CD4-positive, alpha-beta T cell treated with Interferon gamma for 1 hour (primary cell): ENCODE results near the gene MFAP3.
A peak's percentile ranks its signal among the peaks of the same experiment; 100 is the strongest.
"Not testable (repeated sequence)": the region's sequence is repeated elsewhere in the genome, so short reads cannot be mapped to it uniquely, and the experiment has no call there.

ENCODE experiments used
- DNase-seq: peaks from one replicate; pipeline ENCODE4 v3.0.0-alpha.2; 2020

Gene MFAP3

DNA sequence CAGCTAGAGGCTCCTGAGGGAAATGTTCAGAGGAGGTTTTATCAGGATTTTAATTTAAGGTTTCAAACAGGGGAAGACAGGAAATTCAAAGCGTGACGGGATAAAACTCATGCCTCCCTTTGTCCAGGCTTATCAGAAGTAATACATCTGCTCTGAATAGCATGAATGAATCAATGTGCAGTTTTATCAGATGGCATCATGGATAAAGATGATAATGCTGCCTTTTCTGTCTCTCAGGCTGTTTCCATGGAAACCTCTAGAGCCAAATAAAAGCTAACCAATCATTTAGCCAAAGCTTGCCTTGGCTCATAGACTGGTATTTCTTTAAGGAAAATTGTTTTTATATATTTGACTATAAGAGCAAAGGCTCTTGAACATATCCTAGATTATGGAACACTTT lies 16.4 kb downstream of the MFAP3 start:
- DNase-seq = no peak

DNA sequence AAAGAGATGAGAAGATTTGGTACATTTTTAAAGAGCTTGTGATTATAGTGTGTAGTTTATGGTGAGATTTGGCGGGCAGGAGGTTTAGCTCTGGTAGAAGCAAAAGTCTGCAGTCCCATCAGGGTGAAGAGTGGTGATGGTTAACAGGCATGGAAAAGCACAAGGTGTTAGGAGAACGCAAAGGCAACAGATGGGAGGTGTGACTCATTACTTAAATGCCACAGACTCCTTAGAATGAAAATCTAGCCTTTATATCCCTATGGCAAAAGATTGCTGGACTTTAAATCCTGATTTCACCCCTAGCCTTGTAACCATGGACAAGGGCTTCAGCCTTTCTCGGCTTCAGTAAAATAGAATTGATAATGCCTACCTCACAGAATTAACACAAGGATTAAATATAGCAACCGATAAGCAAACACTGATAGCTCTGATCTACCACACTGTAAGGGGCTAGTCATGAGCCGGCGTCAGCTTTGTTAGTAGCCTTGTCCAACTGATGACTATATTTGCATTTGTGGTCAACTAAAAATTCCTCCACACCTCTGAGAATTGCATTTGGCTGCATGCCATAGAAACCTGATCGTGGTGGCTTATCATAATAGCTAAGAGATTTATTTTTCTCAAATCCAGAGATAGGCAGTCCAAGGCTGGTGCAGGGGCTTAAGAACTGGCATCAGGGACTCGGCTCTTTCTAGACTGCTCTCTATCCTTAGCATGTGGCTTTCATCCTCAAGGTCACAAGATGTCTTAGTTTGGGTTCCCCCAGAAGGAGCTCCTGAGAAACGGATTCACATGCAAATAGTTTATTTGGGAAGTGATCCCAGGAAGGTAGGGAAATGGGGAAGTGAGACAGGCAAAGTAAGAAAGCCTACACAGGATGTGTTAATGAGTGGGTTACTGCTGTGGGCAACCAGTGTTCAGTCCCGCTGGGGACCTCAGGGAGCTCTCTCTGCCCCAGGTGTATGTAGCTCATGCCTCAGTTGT lies 19.6 kb downstream of the MFAP3 start:
- no peak for DNase-seq

DNA sequence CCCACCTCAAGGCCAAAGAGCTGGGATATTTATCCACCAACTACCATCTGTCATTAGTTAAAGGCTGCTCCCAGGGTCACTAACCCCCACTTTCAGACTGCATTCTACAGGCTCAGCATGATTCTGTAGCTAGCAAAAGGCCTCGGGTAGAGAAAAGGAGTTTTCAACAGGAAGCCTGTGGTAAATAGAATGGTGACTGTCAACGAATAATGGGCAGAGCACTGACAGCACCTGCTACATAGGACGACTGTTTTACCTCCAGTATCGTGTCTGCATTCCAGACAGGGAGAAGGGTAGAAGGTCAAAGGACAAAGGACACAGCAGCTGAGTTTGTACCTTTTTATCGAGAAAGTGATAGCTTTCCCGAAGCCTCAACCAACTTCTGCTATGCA lies 20.3 kb downstream of the MFAP3 start:
- no peak for DNase-seq

DNA sequence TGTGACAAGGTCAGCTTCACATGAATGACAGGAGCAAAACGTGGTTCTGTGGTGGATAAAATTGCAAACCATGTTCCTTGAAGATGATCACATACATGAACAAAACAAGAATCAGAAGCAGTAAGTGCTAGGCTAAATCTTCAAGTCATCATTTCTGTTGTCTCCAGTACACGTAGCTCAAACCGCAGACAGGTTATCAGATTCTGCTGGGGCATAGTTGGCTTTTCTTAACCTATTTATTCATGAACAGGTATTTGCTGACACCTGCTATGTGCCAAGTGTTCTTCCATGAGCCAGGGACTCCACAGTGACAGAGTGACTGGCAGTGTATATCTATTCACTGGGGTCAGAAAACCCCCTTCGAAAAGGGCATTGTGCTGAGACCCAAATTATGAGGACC lies 20.8 kb downstream of the MFAP3 start:
- DNase-seq = no peak

DNA sequence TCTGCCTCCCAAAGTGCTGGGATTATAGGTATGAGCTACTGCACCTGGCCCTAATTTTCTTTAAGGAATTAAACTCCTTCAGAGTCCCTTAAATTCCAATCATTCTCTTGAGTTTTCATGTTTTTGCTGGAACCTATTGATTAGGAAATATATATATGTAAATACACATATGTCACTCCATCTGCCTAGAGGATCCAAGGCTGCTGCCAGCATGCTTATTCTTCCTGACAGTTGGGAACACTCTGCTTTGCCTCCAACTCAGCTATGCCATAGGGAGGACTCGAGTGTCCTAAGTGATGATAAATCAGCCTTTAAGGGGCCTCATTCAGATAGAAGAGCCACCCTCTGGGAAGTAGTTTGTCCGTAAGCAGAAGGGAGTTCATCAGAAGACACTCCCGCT lies 21.8 kb downstream of the MFAP3 start:
- no peak for DNase-seq

GRCh38 chr5:154063372-154063771 lies 24.6 kb downstream of the MFAP3 start:
- no peak for DNase-seq

GRCh38 chr5:154065971-154066370 lies 27.2 kb downstream of the MFAP3 start:
- no peak for DNase-seq

GRCh38 chr5:154069854-154070253 lies 31.1 kb downstream of the MFAP3 start:
- not testable (repeated sequence) for DNase-seq

GRCh38 chr5:154071799-154072413 lies 33.1 kb downstream of the MFAP3 start:
- no peak for DNase-seq

GRCh38 chr5:154072414-154073171 lies 33.8 kb downstream of the MFAP3 start:
- DNase-seq = peak; percentile 72

GRCh38 chr5:154076240-154076922 lies 37.6 kb downstream of the MFAP3 start:
- DNase-seq = no peak

GRCh38 chr5:154077696-154078095 lies 38.9 kb downstream of the MFAP3 start:
- no peak for DNase-seq

GRCh38 chr5:154078272-154078671 lies 39.5 kb downstream of the MFAP3 start:
- DNase-seq = no peak

GRCh38 chr5:154081246-154081645 lies 42.5 kb downstream of the MFAP3 start:
- DNase-seq = no peak

DNA sequence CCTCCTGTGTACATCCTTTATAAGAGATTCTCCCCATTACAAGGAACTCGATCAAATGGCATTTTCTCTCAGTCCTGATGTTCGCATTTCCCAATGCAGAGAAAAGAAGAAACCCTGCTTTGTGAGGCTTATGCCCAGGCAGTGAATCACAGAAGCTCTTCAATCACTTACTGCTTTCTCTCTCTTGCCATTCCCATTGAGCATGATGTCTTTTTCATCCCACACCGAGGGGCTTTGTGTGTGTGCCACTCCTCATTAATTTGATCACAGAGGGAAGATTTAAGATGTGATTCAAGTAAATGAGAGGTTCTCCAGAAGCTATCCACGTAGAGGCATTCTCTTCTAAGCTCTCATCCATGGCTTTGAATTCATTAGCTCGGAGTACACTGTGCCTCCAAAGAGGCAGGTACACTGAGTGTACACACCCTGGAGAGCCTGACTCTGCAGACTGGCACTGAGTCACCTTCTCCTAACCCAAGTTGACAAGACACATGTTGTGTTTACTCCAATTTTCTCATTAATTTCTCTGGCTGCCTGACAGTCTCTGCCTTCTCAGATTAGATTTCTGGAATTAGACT lies 45.4 kb downstream of the MFAP3 start:
- DNase-seq = no peak

DNA sequence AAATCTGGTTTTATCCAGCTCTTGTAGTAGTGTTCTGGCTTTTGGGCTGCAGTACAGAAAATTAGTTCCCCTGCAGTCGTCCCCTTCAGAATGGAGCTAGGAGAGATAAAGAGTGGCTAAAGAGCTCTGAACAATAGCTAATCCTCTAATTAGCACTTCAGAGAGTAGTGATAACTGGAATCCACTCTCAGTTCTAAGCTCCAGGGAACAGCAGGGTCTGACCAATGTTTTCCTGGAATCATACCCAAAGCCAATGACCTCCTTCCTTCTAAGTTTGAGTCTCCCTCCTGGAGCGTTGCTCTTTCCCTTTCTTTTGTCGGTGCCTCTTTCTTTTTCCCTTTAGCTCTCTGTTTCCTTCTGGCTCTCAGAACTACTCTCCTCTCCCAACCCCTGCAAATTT lies 47.4 kb downstream of the MFAP3 start:
- DNase-seq = no peak

GRCh38 chr5:154086641-154087040 lies 47.9 kb downstream of the MFAP3 start:
- DNase-seq = no peak

- DNase-seq = no peak
These were observed 48.5 kb downstream of the MFAP3 start for GRCh38 chr5:154087260-154087659.

GRCh38 chr5:154088801-154089200 lies 50.0 kb downstream of the MFAP3 start:
- DNase-seq = no peak

GRCh38 chr5:154090656-154091055 lies 51.9 kb downstream of the MFAP3 start:
- no peak for DNase-seq

- no peak for DNase-seq
These were observed 53.8 kb downstream of the MFAP3 start for GRCh38 chr5:154092356-154093141.

DNA sequence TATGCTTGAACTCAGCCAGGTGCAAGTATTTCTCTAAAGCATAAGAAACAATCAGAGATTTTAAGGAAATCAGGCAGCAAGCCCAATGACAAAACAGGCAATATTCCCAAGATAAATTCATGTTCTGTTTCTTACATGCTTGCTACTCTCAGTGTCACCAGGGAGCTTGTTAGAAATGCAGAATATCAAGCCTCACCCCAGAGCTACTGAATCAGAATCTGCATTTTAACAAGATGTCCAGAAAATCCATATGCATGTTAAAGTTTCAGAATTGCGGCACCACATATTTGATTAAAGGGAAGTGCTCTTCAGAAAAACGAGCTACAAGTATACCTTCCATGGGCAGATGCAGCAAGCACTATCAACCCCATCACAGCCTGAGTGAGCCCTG lies 54.4 kb downstream of the MFAP3 start:
- DNase-seq = no peak
